A673 (cell line): ENCODE data around the gene ARAP2. TPM values are rescaled to one million over a fixed set of nuclear protein-coding genes. Genes with fewer than 3 reads are reported as not detected.
"Not testable (repeated sequence)": the region's sequence is repeated elsewhere in the genome, so short reads cannot be mapped to it uniquely, and the experiment has no call there.

ENCODE experiments used
- BruUV-seq: library from RNA; stranded (reverse); fragments of 400-500 nt; replicated peaks from 2 replicates; lab custom pipeline; 2021; lab: Mats Ljungman, UMichigan
- CTCF ChIA-PET: fragments of 300-600 bp; sonication (Branson Sonifier 250); formaldehyde crosslinking; loops from one replicate; lab custom pipeline; 2022; ENCODE audit warnings: antibody characterized with exemption; lab: Charles Lee
- POLR2A ChIA-PET: fragments of 300-600 bp; sonication (Branson Sonifier 250); formaldehyde crosslinking; loops from one replicate; lab custom pipeline; 2022; ENCODE audit warnings: antibody characterized with exemption; ENCODE audit not compliant: low non-redundant PET; lab: Charles Lee
- DNase-seq: peaks from one replicate; pipeline ENCODE4 v3.0.0-alpha.2; 2015; ENCODE audit warnings: low spot score
- H3K27ac ChIP-seq: fragments of 200-600 bp; sonication (generic); 2 replicates; pipeline ENCODE4 v1.5.1; 2016; ENCODE audit warnings: mixed run types, low read depth, mild to moderate bottlenecking, mixed read lengths, antibody characterized with exemption, low read length; ENCODE audit not compliant: poor library complexity, severe bottlenecking
- H3K27me3 ChIP-seq: fragments of 200-600 bp; sonication (generic); replicated peaks from 2 replicates; pipeline ENCODE4 v1.6.1; 2017; ENCODE audit warnings: mixed run types, low read depth, mild to moderate bottlenecking, mixed read lengths, antibody characterized with exemption, low read length; ENCODE audit not compliant: insufficient read depth, poor library complexity
- H3K36me3 ChIP-seq: fragments of 200-600 bp; sonication (generic); 2 replicates; pipeline ENCODE4 v1.6.1; 2016; ENCODE audit warnings: mixed run types, mild to moderate bottlenecking, mixed read lengths, antibody characterized with exemption, low read length; ENCODE audit not compliant: insufficient read depth, poor library complexity, severe bottlenecking
- H3K4me1 ChIP-seq: fragments of 200-600 bp; sonication (generic); 2 replicates; pipeline ENCODE4 v1.6.1; 2017; ENCODE audit warnings: mixed run types, mild to moderate bottlenecking, mixed read lengths, antibody characterized with exemption, low read length; ENCODE audit not compliant: insufficient read depth, poor library complexity, severe bottlenecking
- H3K4me3 ChIP-seq: fragments of 200-600 bp; sonication (generic); 2 replicates; pipeline ENCODE4 v1.5.1; 2016; ENCODE audit warnings: low read depth, mixed run types, mild to moderate bottlenecking, mixed read lengths, low read length; ENCODE audit not compliant: poor library complexity, severe bottlenecking
- H3K9me3 ChIP-seq: fragments of 200-600 bp; sonication (generic); 2 replicates; pipeline ENCODE4 v1.6.1; 2016; ENCODE audit warnings: mixed run types, low read depth, mild to moderate bottlenecking, mixed read lengths, antibody characterized with exemption, low read length; ENCODE audit not compliant: poor library complexity, severe bottlenecking
- EZH2 ChIP-seq: fragments of 200-600 bp; sonication (generic); IDR thresholded peaks from 2 replicates; pipeline ENCODE4 v1.6.1; 2017; ENCODE audit warnings: borderline replicate concordance, low read depth, mild to moderate bottlenecking, mixed read lengths, antibody characterized with exemption, low read length; ENCODE audit not compliant: poor library complexity, severe bottlenecking
- intact Hi-C: fragments of 100-400 bp; cut with micrococcal nuclease; formaldehyde crosslinking; loops from one replicate; pipeline ENCODE4 v1.10.0; 2022; ENCODE audit not compliant: unreplicated experiment
- total RNA-seq: library from RNA; stranded (reverse); gene quantifications from 2 replicates; pipeline ENCODE4 v1.2.3, GENCODE V29; 2021
- TF ChIP-seq, protein P1 (sequence below): fragments of 300-800, 200-600 bp; sonication (generic); conservative IDR thresholded peaks from 2 replicates; pipeline ENCODE4 v1.5.1; 2017; ENCODE audit warnings: low read depth, mild to moderate bottlenecking, antibody characterized with exemption, low read length, moderate library complexity, mixed read lengths

ARAP2 gene
- total RNA-seq, 1 experiment from 2014 or later, result 0.06 TPM

GRCh38 chr4:36187723-36188333 lies 56.5 kb downstream of the ARAP2 start:
- no peak overlapping the region for H3K27ac ChIP-seq
- no peaks in the 10 kb centered on the region for H3K36me3 ChIP-seq
- BruUV-seq, result no TSS peak
- no peaks in the 10 kb centered on the region for H3K27me3 ChIP-seq
- H3K9me3 ChIP-seq, result no peaks in the 10 kb centered on the region
- no peaks in the 10 kb centered on the region for H3K4me1 ChIP-seq
- intact Hi-C loops, result no loop called here
- TF ChIP-seq EZH2, result no peak
- TF ChIP-seq, protein P1, sequence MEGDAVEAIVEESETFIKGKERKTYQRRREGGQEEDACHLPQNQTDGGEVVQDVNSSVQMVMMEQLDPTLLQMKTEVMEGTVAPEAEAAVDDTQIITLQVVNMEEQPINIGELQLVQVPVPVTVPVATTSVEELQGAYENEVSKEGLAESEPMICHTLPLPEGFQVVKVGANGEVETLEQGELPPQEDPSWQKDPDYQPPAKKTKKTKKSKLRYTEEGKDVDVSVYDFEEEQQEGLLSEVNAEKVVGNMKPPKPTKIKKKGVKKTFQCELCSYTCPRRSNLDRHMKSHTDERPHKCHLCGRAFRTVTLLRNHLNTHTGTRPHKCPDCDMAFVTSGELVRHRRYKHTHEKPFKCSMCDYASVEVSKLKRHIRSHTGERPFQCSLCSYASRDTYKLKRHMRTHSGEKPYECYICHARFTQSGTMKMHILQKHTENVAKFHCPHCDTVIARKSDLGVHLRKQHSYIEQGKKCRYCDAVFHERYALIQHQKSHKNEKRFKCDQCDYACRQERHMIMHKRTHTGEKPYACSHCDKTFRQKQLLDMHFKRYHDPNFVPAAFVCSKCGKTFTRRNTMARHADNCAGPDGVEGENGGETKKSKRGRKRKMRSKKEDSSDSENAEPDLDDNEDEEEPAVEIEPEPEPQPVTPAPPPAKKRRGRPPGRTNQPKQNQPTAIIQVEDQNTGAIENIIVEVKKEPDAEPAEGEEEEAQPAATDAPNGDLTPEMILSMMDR, result peak; percentile 40
- POLR2A ChIA-PET, result no interaction called here
- no peak overlapping the region for H3K4me3 ChIP-seq
- CTCF ChIA-PET, result no interaction called here
- peak; percentile 12 for DNase-seq

GRCh38 chr4:36183665-36184393 lies 60.5 kb downstream of the ARAP2 start:
- BruUV-seq, result no TSS peak
- Histone ChIP-seq H3K4me1 (no peaks in the 10 kb centered on the region), H3K27ac (no peak overlapping the region), H3K27me3 (no peaks in the 10 kb centered on the region), H3K36me3 (no peaks in the 10 kb centered on the region), H3K9me3 (no peaks in the 10 kb centered on the region), H3K4me3 (no peak overlapping the region)
- intact Hi-C loops, result no loop called here
- TF ChIP-seq, protein P1, result no peak
- TF ChIP-seq EZH2, result no peak
- ChIA-PET POLR2A (no interaction called here), CTCF (no interaction called here)
- DNase-seq, result no peak

GRCh38 chr4:36183232-36183631 lies 61.1 kb downstream of the ARAP2 start:
- H3K4me1 ChIP-seq, result no peaks in the 10 kb centered on the region
- H3K27me3 ChIP-seq, result no peaks in the 10 kb centered on the region
- no peaks in the 10 kb centered on the region for H3K9me3 ChIP-seq
- intact Hi-C loops, result no loop called here
- BruUV-seq, result no TSS peak
- H3K4me3 ChIP-seq, result no peak overlapping the region
- DNase-seq, result no peak
- POLR2A ChIA-PET, result no interaction called here
- no peaks in the 10 kb centered on the region for H3K36me3 ChIP-seq
- TF ChIP-seq, protein P1, result no peak
- TF ChIP-seq EZH2, result no peak
- CTCF ChIA-PET, result no interaction called here
- no peak overlapping the region for H3K27ac ChIP-seq

DNA sequence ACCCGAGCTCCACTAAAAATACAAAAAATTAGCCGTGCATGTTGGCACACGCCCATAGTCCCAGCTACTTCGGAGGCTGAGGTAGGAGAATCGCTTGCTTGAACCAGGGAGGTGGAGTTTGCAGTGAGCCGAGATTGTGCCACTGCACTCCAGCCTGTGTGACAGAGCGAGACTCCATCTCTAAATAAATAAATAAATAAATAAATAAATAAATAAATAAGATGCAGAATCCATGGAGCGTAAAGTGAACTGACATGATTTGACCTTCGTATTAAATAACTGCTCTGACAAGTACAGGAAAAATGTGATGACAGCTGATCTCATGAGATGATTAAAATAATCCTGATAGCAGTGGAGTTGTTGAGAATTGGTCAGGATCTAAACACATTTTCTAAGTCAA lies 62.0 kb downstream of the ARAP2 start:
- DNase-seq, H3K36me3 ChIP-seq, CTCF ChIA-PET, H3K27me3 ChIP-seq, H3K9me3 ChIP-seq, BruUV-seq, intact Hi-C loops, POLR2A ChIA-PET, H3K27ac ChIP-seq, H3K4me3 ChIP-seq, H3K4me1 ChIP-seq: not testable (repeated sequence)
